WTC11 (cell line): Measurements from ENCODE around the gene ODAD3. TPM values are rescaled to one million over a fixed set of nuclear protein-coding genes. Genes with fewer than 3 reads are reported as not detected.
A peak's percentile ranks its signal among the peaks of the same experiment; 100 is the strongest.

Source experiments
- FOXP1 ChIP-seq: sonication (generic); formaldehyde crosslinking; IDR thresholded peaks from 2 replicates; pipeline ENCODE4 v1.8.0; 2022; ENCODE audit warnings: missing genetic modification reagents, mild to moderate bottlenecking, moderate library complexity, borderline replicate concordance
- NFATC4 ChIP-seq: fragments of 250-450 bp; sonication (Bioruptor Pico); IDR thresholded peaks from 2 replicates; pipeline ENCODE4 v1.9.0; 2021; ENCODE audit warnings: mild to moderate bottlenecking
- RORB ChIP-seq: fragments of 250-450 bp; sonication (Bioruptor Pico); IDR thresholded peaks from 2 replicates; pipeline ENCODE4 v1.9.0; 2021; ENCODE audit warnings: mild to moderate bottlenecking
- SMAD4 ChIP-seq: sonication (generic); formaldehyde crosslinking; IDR thresholded peaks from 2 replicates; pipeline ENCODE4 v1.8.0; 2022; ENCODE audit warnings: mild to moderate bottlenecking, missing genetic modification reagents
- SOX15 ChIP-seq: fragments of 250-450 bp; sonication (Bioruptor Pico); IDR thresholded peaks from 2 replicates; pipeline ENCODE4 v1.9.0; 2021; ENCODE audit warnings: mild to moderate bottlenecking
- TEAD1 ChIP-seq: sonication (generic); formaldehyde crosslinking; IDR thresholded peaks from 2 replicates; pipeline ENCODE4 v1.8.0; 2022; ENCODE audit warnings: mild to moderate bottlenecking, missing genetic modification reagents
- ZNF219 ChIP-seq: sonication (generic); formaldehyde crosslinking; IDR thresholded peaks from 2 replicates; pipeline ENCODE4 v1.8.0; 2023; ENCODE audit warnings: missing genetic modification reagents, mild to moderate bottlenecking, borderline replicate concordance
- total RNA-seq: library from RNA; stranded (reverse); gene quantifications from 3 replicates; pipeline ENCODE4 v1.2.3, GENCODE V29; 2021
- TF ChIP-seq, protein P1 (sequence below): sonication (generic); formaldehyde crosslinking; IDR thresholded peaks from 2 replicates; pipeline ENCODE4 v1.8.1; 2023; ENCODE audit warnings: mild to moderate bottlenecking, missing genetic modification reagents
- TF ChIP-seq, protein P2 (sequence below): sonication (generic); formaldehyde crosslinking; IDR thresholded peaks from 2 replicates; pipeline ENCODE4 v1.8.0; 2022; ENCODE audit warnings: mild to moderate bottlenecking, missing genetic modification reagents
- TF ChIP-seq, protein P3 (sequence below): sonication (generic); formaldehyde crosslinking; IDR thresholded peaks from 2 replicates; pipeline ENCODE4 v1.8.1; 2022; ENCODE audit warnings: low read depth, mild to moderate bottlenecking, moderate library complexity, missing genetic modification reagents, borderline replicate concordance
- TF ChIP-seq, protein P4 (sequence below): fragments of 250-450 bp; sonication (Bioruptor Pico); conservative IDR thresholded peaks from 2 replicates; pipeline ENCODE4 v1.9.0; 2021; ENCODE audit warnings: mild to moderate bottlenecking
- TF ChIP-seq, protein P5 (sequence below): sonication (generic); formaldehyde crosslinking; IDR thresholded peaks from 2 replicates; pipeline ENCODE4 v1.8.0; 2022; ENCODE audit warnings: mild to moderate bottlenecking, missing genetic modification reagents
- TF ChIP-seq, protein P6 (sequence below): sonication (generic); formaldehyde crosslinking; IDR thresholded peaks from 2 replicates; pipeline ENCODE4 v1.8.1; 2023; ENCODE audit warnings: mild to moderate bottlenecking, missing genetic modification reagents, moderate library complexity
- TF ChIP-seq, protein P7 (sequence below): sonication (generic); formaldehyde crosslinking; IDR thresholded peaks from 2 replicates; pipeline ENCODE4 v1.8.0; 2023; ENCODE audit warnings: mild to moderate bottlenecking, missing genetic modification reagents
- TF ChIP-seq, protein P8 (sequence below): sonication (generic); formaldehyde crosslinking; IDR thresholded peaks from 2 replicates; pipeline ENCODE4 v1.8.0; 2023; ENCODE audit warnings: missing genetic modification reagents, mild to moderate bottlenecking, borderline replicate concordance
- TF ChIP-seq, protein P9 (sequence below): sonication (generic); formaldehyde crosslinking; IDR thresholded peaks from 2 replicates; pipeline ENCODE4 v1.8.1; 2023; ENCODE audit warnings: mild to moderate bottlenecking, moderate library complexity, missing genetic modification reagents
- TF ChIP-seq, protein P10 (sequence below): sonication (generic); formaldehyde crosslinking; IDR thresholded peaks from 2 replicates; pipeline ENCODE4 v1.8.1; 2023; ENCODE audit warnings: mild to moderate bottlenecking, missing genetic modification reagents

ODAD3 gene
- total RNA-seq, 1 experiment from 2014 or later = 4.1 TPM

DNA sequence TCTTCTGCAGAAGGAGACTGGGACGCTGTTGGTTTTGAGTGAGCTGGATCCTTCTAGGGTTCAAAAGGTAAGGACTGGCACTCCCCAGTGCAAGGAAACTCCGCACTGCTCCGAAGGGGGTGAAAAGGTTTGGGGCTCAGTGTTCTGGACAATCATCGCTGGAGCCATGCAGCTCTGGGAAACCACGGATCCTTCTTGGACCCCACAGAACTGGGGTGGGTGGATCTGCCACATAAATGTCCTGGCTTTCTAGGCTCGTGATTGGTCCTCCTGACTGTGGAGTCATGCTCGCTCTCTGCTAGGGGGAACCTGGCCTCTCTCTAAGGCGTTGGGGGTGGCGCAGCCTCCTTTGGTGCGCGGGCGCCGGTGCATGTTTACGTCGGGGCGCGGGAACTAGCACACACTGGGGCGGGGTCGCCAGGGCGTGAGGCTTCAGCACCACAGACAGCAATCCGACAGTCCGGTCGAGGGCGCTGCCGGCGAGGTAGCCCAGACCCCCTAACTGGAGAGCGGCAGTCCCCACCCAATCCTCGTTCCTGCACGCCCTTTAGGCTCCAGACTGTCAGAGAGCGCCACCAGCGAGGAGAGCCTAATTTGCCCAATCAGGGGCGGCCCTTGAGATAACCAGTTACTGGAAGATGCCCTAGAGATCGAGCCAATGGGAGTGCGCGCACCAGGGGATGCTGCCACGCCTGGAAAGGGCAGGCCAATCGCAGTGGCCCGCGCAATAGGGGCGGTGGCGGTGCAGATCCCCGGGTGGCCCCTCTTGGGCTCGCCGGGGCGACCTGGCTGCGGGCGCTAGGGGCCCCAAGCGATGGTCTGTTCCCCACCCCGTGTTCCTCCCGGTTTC lies 46.8 kb upstream of the ODAD3 start (continued):
- TF ChIP-seq, protein P1, sequence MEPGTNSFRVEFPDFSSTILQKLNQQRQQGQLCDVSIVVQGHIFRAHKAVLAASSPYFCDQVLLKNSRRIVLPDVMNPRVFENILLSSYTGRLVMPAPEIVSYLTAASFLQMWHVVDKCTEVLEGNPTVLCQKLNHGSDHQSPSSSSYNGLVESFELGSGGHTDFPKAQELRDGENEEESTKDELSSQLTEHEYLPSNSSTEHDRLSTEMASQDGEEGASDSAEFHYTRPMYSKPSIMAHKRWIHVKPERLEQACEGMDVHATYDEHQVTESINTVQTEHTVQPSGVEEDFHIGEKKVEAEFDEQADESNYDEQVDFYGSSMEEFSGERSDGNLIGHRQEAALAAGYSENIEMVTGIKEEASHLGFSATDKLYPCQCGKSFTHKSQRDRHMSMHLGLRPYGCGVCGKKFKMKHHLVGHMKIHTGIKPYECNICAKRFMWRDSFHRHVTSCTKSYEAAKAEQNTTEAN (CRISPR knock-in tag) = 0 out of 2 replicates have a peak, but pooled peaks have one; percentile 46
- TF ChIP-seq, protein P2, sequence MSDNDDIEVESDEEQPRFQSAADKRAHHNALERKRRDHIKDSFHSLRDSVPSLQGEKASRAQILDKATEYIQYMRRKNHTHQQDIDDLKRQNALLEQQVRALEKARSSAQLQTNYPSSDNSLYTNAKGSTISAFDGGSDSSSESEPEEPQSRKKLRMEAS = no peak
- TF ChIP-seq, protein P3, sequence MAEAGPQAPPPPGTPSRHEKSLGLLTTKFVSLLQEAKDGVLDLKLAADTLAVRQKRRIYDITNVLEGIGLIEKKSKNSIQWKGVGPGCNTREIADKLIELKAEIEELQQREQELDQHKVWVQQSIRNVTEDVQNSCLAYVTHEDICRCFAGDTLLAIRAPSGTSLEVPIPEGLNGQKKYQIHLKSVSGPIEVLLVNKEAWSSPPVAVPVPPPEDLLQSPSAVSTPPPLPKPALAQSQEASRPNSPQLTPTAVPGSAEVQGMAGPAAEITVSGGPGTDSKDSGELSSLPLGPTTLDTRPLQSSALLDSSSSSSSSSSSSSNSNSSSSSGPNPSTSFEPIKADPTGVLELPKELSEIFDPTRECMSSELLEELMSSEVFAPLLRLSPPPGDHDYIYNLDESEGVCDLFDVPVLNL (CRISPR knock-in tag) = no peak
- TF ChIP-seq FOXP1 (CRISPR knock-in tag) = peak; percentile 87
- TF ChIP-seq TEAD1 (CRISPR knock-in tag) = peak; percentile 50
- no peak for TF ChIP-seq SOX15 (CRISPR knock-in tag)
- TF ChIP-seq, protein P4, sequence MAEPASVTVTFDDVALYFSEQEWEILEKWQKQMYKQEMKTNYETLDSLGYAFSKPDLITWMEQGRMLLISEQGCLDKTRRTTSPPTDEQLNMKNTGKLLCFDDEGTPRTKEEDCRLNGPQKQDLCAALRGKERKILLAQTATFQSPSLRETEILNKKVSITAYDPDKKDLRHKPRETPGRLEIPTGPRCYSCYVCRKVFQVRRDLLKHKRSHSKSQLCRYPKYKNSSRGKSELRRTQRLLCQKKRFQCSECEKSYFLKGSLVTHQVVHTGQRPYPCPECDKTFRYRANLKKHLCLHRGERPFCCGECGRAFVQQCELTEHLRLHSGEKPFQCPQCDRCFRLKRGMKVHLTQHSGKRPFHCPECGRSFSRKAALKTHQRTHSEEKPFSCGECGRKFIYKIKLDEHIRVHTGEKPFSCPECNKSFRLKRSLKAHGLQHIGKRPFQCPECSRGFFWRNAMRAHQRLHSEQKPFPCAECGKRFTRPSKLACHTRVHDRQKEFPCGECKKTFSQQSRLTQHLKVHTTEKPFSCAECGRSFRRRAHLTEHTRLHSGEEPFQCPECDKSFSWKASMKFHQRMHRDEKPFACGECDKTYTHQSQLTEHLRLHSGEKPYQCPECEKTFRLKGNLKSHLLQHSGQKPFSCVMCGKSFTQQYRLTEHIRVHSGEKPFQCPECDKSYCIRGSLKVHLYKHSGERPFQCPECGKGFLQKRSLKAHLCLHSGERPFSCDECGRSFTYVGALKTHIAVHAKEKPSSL (CRISPR knock-in tag) = no peak
- TF ChIP-seq, protein P5, sequence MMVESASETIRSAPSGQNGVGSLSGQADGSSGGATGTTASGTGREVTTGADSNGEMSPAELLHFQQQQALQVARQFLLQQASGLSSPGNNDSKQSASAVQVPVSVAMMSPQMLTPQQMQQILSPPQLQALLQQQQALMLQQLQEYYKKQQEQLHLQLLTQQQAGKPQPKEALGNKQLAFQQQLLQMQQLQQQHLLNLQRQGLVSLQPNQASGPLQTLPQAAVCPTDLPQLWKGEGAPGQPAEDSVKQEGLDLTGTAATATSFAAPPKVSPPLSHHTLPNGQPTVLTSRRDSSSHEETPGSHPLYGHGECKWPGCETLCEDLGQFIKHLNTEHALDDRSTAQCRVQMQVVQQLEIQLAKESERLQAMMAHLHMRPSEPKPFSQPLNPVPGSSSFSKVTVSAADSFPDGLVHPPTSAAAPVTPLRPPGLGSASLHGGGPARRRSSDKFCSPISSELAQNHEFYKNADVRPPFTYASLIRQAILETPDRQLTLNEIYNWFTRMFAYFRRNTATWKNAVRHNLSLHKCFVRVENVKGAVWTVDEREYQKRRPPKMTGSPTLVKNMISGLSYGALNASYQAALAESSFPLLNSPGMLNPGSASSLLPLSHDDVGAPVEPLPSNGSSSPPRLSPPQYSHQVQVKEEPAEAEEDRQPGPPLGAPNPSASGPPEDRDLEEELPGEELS (CRISPR knock-in tag) = peak; percentile 84
- no peak for TF ChIP-seq RORB (CRISPR knock-in tag)
- TF ChIP-seq ZNF219 (CRISPR knock-in tag) = no peak
- TF ChIP-seq SMAD4 (CRISPR knock-in tag) = no peak; the same call in 1 of the 2 replicates
- 0 out of 2 replicates have a peak, but pooled peaks have one; percentile 35 for TF ChIP-seq NFATC4
- TF ChIP-seq, protein P6, sequence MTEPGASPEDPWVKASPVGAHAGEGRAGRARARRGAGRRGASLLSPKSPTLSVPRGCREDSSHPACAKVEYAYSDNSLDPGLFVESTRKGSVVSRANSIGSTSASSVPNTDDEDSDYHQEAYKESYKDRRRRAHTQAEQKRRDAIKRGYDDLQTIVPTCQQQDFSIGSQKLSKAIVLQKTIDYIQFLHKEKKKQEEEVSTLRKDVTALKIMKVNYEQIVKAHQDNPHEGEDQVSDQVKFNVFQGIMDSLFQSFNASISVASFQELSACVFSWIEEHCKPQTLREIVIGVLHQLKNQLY (CRISPR knock-in tag) = no peak
- TF ChIP-seq, protein P7, sequence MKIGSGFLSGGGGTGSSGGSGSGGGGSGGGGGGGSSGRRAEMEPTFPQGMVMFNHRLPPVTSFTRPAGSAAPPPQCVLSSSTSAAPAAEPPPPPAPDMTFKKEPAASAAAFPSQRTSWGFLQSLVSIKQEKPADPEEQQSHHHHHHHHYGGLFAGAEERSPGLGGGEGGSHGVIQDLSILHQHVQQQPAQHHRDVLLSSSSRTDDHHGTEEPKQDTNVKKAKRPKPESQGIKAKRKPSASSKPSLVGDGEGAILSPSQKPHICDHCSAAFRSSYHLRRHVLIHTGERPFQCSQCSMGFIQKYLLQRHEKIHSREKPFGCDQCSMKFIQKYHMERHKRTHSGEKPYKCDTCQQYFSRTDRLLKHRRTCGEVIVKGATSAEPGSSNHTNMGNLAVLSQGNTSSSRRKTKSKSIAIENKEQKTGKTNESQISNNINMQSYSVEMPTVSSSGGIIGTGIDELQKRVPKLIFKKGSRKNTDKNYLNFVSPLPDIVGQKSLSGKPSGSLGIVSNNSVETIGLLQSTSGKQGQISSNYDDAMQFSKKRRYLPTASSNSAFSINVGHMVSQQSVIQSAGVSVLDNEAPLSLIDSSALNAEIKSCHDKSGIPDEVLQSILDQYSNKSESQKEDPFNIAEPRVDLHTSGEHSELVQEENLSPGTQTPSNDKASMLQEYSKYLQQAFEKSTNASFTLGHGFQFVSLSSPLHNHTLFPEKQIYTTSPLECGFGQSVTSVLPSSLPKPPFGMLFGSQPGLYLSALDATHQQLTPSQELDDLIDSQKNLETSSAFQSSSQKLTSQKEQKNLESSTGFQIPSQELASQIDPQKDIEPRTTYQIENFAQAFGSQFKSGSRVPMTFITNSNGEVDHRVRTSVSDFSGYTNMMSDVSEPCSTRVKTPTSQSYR (CRISPR knock-in tag) = no peak
- TF ChIP-seq, protein P8, sequence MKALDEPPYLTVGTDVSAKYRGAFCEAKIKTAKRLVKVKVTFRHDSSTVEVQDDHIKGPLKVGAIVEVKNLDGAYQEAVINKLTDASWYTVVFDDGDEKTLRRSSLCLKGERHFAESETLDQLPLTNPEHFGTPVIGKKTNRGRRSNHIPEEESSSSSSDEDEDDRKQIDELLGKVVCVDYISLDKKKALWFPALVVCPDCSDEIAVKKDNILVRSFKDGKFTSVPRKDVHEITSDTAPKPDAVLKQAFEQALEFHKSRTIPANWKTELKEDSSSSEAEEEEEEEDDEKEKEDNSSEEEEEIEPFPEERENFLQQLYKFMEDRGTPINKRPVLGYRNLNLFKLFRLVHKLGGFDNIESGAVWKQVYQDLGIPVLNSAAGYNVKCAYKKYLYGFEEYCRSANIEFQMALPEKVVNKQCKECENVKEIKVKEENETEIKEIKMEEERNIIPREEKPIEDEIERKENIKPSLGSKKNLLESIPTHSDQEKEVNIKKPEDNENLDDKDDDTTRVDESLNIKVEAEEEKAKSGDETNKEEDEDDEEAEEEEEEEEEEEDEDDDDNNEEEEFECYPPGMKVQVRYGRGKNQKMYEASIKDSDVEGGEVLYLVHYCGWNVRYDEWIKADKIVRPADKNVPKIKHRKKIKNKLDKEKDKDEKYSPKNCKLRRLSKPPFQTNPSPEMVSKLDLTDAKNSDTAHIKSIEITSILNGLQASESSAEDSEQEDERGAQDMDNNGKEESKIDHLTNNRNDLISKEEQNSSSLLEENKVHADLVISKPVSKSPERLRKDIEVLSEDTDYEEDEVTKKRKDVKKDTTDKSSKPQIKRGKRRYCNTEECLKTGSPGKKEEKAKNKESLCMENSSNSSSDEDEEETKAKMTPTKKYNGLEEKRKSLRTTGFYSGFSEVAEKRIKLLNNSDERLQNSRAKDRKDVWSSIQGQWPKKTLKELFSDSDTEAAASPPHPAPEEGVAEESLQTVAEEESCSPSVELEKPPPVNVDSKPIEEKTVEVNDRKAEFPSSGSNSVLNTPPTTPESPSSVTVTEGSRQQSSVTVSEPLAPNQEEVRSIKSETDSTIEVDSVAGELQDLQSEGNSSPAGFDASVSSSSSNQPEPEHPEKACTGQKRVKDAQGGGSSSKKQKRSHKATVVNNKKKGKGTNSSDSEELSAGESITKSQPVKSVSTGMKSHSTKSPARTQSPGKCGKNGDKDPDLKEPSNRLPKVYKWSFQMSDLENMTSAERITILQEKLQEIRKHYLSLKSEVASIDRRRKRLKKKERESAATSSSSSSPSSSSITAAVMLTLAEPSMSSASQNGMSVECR = 0 out of 2 replicates have a peak, but pooled peaks have one; percentile 54
- TF ChIP-seq, protein P9, sequence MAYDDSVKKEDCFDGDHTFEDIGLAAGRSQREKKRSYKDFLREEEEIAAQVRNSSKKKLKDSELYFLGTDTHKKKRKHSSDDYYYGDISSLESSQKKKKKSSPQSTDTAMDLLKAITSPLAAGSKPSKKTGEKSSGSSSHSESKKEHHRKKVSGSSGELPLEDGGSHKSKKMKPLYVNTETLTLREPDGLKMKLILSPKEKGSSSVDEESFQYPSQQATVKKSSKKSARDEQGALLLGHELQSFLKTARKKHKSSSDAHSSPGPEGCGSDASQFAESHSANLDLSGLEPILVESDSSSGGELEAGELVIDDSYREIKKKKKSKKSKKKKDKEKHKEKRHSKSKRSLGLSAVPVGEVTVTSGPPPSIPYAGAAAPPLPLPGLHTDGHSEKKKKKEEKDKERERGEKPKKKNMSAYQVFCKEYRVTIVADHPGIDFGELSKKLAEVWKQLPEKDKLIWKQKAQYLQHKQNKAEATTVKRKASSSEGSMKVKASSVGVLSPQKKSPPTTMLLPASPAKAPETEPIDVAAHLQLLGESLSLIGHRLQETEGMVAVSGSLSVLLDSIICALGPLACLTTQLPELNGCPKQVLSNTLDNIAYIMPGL (CRISPR knock-in tag) = no peak
- TF ChIP-seq, protein P10, sequence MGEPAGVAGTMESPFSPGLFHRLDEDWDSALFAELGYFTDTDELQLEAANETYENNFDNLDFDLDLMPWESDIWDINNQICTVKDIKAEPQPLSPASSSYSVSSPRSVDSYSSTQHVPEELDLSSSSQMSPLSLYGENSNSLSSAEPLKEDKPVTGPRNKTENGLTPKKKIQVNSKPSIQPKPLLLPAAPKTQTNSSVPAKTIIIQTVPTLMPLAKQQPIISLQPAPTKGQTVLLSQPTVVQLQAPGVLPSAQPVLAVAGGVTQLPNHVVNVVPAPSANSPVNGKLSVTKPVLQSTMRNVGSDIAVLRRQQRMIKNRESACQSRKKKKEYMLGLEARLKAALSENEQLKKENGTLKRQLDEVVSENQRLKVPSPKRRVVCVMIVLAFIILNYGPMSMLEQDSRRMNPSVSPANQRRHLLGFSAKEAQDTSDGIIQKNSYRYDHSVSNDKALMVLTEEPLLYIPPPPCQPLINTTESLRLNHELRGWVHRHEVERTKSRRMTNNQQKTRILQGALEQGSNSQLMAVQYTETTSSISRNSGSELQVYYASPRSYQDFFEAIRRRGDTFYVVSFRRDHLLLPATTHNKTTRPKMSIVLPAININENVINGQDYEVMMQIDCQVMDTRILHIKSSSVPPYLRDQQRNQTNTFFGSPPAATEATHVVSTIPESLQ = no peak
